Measurements from ENCODE around the gene RNF144A.
A peak's percentile ranks its signal among the peaks of the same experiment; 100 is the strongest.

The RNF144A gene

DNA sequence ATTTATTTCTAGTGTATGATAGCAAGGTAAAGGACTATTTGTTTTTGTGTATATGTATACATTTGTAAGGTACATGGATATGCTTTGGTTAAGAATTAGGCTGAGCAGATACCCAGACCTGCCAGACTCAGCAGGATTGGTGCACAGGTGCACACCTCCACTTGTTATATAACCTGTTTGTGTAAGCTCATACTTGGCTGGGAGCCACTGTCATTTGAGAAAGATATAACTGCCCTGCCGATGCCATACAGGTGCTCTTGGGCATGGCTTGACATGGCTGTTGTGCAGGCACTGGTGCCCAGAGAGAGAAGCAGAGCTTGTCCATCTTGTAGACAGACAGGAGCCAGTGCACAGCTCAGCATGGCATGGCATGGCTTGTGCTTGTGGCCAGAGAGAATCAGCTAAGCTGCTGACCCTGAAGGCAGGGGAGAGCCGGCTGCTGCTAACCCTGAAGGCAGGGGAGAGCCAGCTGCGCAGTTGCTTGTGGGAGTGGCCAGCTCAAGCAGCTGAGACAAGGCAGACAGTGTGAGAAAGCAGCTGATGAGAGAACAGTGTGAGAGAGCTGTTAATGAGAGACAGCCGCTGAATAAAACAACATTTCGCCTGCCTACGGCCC is 136.5 kb downstream of the RNF144A start:
- peak; percentile 79 for DNase-seq

DNA sequence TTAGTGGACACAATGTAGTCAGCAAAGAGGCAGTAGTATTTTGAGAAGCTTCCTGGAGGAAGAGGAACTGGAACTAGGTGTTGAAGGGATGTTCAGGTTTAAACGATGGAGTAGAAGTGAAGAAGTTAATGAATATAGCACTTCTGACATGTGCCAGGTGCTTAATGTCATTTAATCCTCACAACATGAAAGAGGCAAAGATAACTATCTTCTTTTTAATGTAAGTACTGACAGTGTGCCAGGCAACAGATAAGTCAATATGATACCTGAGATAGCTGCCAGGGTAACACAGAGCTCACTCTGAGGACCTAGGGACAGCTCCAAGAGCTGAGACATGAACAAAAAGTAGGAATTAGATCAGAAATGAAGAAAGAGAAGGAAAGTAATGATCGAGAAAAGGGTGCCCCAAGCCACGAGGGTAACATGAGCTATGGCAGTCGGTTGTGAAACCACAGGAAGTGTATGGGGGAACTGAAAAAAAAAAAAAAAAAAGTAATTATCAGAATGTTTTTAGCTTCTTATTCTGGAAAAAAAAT is 140.7 kb downstream of the RNF144A start:
- no peak for DNase-seq

- no peak for DNase-seq
Observed at GRCh38 chr2:7060156-7060555, 142.9 kb downstream of the RNF144A start.

- DNase-seq, result no peak
Observed at GRCh38 chr2:7060631-7061449, 143.6 kb downstream of the RNF144A start.

- no peak for DNase-seq
Observed at GRCh38 chr2:7061450-7061789, 144.2 kb downstream of the RNF144A start.

- no peak for DNase-seq
Observed at GRCh38 chr2:7061921-7062320, 144.7 kb downstream of the RNF144A start.

DNA sequence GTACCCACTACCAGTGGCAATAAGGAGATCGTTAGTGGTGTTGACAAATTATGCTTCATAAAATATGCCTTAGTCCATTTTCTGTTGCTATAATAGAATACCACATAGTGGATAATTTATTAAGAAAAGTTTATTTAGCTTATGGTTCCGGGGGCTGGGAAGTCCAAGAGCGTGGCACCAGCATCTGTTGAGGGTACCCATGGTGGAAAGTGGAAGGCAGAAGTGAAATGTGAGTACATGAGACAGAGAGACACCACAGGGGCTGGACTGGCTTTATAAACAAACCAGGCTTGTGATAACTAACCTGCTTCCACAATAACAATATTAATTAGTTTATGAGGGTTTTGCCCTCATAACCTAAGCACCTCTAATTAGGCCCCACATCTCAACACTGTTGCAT is 146.6 kb downstream of the RNF144A start:
- no peak for DNase-seq

DNA sequence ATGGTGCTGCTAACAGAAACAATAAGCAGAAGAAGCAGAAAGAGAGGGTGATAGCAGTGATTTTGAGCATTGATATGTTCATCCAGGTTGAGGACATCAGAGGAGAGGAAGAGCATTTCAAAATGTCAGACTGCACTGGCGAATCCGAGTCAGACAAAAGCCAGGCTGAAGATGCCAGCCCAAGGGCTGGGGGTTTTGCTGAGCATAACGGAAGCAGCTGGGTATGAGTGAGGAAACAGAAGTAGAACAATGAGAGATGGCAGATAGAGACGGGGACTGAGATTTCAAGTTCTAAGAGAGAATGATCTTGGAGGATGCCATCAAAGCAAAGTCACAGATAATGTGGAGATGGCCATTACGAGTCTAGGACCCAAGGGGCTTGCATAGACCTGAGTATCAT is 151.2 kb downstream of the RNF144A start:
- no peak for DNase-seq

GRCh38 chr2:7070483-7070882 is 153.3 kb downstream of the RNF144A start:
- DNase-seq, result no peak

GRCh38 chr2:7071154-7071553 is 153.9 kb downstream of the RNF144A start:
- DNase-seq, result no peak

DNA sequence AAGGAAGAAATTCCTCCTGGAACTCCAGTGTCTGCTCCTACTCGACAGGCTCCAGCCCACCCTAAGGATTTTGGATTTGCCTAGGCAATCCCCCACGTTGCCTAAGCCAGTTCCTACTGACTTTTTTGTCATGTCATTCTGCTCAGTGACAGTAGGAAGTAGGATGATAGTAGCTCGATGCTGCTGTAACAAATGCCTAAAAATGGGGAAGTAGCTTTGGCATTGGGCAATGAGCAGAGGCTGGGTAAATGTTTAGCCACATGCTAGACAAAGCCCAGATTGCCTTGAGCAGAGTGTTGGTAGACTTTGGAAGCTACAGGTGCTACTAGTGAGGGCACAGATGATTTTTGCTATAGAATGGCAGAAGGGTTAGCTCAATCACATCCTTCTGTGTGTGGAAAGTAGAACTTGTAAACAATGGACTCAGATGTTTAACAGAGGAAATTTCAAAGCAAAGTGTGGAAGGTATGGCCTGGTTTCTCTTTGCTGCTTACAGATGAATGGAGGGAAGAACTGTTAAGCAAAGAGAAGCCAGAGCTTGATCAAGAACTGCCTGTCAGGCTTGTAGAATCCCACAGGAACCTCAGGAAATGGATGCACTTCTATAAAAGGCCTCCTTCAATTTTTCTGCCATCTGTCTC is 154.8 kb downstream of the RNF144A start:
- DNase-seq, result no peak

DNA sequence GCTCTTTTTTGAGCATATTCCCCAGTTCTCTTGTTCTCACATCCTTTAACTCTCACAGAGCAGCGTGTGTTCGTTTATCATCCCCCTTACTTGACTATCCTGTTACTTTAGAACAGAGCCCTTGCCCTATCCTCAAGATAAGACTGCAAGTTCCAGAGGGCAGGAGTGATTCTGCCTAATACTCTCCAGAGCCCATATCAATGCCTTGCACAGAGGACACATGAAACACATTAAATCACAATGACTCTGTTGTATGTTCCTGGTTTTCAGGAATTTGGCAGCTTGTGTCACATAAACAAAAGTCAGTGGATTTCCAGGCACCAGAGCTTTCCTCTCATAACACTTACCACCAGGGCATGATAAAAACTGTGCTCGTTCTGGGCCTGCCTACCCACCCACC is 156.7 kb downstream of the RNF144A start:
- DNase-seq, result no peak

- DNase-seq, result no peak
Observed at GRCh38 chr2:7075834-7076233, 158.6 kb downstream of the RNF144A start.

DNA sequence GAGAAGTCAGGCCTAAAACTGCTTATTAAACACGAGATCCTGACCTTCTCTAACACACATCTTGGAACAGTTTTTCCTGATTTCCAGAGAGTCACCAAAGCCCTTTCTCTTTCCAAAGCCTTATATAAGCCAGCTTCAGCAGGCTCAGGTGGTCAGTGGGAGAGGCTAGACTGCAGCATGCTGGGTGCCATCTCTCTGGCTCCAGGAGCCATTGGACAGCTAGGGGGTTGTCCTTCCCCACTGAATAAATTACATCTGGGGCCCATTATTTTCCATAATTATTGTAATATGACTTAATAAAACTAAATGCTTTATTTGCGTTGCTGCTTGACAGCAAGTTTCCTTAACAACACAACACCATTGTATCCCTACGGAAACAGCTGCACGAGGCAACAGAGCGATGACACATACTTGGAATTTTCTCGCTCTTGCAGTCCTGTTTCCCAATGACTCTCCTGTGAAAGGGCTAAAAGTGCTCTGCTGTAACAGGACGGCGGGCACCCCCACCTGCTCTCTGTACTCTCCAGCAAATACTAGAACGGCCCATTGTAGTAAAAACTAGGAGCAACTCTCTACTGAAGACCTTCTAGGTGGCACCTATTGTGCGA is 160.6 kb downstream of the RNF144A start:
- no peak for DNase-seq

DNA sequence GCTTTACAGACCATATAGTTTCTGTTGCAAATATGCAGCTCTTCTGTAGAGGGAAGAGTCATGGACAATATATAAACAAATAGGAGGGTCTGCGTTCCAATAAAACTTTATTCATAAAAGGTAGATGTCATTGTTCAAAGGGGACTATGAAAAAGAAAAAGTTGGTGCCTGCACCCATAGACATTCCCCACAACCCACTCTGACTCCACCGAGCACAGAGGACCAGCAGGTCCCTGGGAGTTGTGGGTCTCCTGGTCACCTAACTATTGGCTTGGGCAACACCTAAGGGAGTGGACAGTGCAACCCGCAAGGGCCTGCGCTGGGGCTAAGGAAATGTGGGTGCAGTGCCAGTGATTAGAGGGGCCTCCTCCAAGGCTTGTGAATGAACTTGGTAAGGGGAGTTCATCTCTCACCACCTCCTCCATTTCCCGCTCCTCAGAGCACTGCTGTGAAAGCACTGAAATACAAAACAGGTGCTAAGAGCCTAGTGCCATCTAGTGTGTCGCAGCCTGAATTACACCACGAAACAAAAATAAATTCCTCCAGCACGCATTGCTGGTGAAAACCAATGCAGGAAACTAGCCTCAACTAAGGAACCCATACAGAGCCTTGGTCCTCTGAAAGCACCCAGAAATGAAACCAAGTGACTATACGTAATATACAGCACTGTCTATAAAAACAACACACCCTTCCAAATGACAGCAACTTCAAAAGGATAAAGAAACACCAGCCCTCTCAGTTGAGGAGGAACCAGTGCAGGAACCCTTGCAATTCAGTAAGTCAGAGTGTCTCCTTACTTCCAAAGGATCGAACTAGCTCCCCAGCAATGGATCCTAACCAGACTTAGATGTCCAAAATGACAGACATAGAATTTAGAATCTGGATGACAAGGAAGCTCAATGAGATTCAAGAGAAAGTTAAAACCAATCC is 166.6 kb downstream of the RNF144A start:
- no peak for DNase-seq

DNA sequence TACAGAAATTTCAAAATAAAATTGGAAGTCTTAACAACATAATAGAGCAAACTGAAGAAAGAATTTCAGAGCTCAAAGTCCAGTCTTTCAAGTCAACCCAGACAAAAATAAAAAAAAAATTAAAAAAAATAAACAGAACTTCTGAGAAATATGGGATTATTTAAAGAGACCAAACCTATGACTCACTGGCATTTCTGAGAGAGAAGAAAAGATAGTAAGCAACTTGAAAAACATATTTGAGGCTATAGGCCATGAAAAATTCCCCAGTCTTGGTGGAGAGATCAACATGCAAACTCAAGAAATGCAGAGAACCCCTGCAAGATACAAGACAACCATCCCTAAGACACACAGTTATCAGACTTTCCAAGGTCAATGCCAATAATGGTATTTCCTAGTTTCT is 167.4 kb downstream of the RNF144A start:
- no peak for DNase-seq

- no peak for DNase-seq
Observed at GRCh38 chr2:7089284-7089683, 172.1 kb downstream of the RNF144A start.

- no peak for DNase-seq
Observed at GRCh38 chr2:7089898-7090510, 172.8 kb downstream of the RNF144A start.

DNA sequence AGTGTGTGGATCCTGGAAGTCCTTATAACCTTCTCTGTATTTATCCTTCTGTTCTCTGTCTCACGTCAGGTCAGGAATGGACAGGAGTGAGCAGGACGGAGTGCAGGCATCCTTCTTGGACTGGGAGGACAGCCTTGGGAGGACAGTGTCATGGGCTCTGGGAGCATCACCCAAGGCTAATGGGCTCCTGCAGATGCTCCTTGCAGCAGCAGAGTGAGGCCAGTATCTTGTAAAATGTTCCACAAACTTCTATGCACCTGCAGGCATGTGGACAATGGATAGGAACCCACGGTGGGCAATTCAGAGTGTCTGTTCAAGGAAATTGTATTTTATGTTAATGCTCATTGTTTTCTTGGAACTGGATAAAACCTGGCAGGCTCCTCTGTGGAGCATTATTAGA is 176.2 kb downstream of the RNF144A start:
- no peak for DNase-seq

All from DMS79 treated with DMSO at 0.1 percent for 48 hours (cell line).